GM19099 (cell line): ENCODE results near the gene SPECC1L.
A peak's percentile ranks its signal among the peaks of the same experiment; 100 is the strongest.
"Not testable (repeated sequence)": the region's sequence is repeated elsewhere in the genome, so short reads cannot be mapped to it uniquely, and the experiment has no call there.

Experiments
- POLR2A ChIP-seq: IDR thresholded peaks from 3 replicates; pipeline ENCODE4 v1.6.1; 2011; ENCODE audit warnings: low read depth; ENCODE audit not compliant: insufficient read length; ENCODE audit errors: extremely low read depth

The SPECC1L gene

DNA sequence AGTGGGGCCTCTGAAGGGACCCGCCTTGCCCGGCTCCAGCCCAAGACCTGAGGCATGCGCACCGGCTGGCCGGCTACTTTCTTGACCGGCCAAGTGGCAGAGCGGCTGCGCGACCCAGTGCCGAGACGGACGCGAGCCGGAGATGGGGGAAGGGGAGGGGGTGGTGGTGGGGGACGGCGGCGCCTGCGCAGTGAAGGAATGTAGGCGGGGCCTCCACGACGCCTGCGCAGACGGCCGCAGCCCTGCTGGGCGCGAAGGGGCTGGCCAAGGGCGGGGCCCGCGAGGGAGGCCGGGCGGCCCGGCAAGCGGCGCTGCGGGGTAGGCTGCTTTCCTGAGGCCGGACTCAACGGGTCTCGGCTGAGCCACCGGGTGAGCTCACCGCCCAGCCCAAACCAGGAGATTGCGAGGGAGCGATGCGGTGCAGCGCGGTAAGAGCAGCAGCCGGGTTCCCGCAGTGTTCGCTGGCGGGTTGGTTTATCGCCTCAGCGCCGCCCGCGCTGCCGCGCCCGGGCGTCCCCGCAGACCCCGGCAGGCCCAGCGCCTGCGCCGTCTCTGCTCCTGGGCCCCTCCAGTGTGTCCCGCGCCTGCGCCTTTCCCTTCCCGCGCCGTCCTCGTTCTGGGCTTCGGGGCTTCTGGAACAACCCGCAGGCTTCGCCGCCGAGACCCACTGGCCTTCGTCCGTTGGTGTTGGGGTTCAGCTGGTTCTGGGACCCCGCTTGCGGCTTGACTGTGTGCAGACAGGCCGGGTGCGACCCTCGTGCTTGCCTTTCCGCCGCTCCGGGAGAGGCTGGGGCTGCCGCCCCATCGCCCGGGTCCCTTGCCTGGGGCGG, at the start of gene SPECC1L:
SPECC1L (plus strand) TSS at position 276 of the 830 bp plus-strand sequence. CDS start 31,401 bp downstream, outside the sequence.
- TF ChIP-seq POLR2A: peak; percentile 98

DNA sequence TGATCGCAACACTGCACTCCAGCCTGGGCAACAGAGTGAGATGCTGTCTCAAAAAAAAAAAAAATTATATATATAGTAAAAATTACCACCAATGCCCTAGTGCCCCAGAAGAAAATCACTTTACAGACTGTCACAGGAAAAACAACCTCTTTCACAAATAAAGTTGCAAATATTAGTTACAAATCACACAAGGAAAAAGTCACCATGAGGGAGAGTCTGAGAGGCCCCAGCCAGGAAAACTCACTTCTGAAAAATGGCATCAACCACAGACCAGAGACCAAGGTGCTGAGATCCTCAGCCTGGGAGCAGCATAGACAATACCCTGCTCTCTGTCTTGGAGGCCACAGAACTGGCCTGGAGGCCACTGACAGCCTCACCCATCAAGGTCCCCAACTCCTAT, 46.2 kb upstream of the SPECC1L start:
- TF ChIP-seq POLR2A: no peak

- TF ChIP-seq POLR2A: no peak
These were observed 45.5 kb upstream of the SPECC1L start for GRCh38 chr22:24225044-24225601.

DNA sequence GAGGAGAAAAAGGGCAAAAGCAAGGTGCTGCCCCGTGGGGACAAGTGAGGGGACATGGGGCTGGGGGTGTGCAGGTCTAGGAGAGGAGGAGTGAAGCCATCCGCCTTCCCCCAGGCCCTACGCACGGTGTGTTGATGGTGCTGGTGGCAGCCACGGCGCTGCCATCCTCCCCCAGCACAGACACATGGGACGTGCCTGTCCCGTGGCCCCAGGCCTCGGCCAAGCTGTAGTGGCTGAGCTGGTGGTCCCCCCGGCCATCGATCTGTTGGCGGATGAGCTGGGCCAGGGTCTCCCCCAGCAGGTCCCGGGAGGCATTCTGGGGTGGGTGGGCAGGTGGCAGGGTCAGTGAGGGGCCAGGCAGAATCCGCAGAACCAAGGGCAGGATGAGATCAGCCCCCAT, 44.7 kb upstream of the SPECC1L start:
- TF ChIP-seq POLR2A: no peak

DNA sequence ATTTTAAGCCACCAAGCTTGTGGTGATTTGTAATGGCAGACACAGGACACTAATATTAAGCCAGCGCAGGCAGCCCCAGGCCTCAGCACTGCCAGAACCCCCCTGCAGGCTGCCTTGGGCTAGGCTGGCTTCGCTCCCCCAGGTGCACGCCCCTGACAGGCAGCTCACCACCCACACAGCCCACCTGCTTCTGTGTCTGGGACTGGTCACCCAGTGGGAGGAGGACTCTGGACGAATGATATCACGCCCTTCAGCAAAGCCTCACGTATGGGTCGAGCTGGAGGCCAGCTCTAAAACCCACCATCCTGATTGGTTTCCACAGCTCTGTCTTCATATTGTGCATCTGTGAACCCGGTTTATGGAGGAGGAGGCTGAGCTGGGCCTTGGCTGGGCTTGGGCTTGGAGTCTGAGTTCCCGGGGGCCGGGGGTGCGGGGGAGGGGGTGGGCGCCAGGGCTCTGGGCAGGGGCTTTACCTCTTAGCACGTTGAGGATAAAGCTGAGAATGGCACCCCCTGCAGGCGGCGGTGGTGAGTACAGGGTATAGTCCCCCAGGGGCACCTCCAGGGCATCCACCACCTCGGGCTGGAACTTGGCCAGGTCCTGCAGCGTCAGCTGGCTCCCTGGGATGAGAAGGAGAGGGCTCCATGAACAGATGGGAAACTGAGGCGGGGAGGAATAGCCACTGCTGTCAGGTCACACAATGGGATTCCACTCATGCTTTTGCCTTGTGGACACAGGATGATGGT, 39.5 kb upstream of the SPECC1L start:
- no peak for TF ChIP-seq POLR2A

DNA sequence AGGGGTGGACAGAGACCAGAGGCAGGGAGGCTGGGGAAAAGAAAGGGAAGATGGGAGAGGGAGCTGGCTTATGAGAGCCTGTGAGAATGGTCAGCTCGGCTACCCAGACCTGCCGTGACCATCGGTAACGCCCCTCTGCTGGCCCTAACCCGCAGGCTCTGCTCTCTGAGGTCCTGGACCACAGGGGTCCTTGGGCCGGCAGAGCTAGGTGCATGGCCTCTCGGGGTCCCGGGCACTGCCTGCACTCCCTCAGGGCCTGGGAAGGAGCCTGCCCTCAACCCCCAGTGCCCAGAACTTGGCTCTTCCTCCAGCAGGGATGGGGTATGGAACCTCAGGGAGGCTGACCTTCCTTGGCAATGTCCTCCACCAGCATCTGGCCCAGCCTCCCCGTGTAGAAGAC, 38.9 kb upstream of the SPECC1L start:
- TF ChIP-seq POLR2A: no peak

DNA sequence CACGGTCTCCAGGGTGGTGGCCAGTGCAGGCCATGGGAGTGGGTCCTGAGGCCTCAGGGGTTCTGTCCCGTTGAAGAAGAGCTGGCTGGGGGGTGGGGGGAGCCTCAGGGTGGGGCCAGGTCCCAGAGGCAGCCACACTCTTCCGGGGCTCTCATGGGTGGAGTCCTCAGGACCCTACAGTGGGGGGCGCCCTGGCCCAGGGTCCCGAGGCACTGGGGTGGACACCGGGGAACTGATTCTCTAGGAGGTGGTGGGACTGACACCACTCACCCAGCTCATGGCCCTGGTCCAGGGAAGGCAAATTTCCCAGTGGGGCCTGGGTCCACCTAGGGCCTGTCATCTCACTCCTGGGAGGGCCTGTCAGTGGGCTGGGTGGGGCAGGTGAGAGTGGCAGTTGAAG, 38.5 kb upstream of the SPECC1L start:
- no peak for TF ChIP-seq POLR2A

DNA sequence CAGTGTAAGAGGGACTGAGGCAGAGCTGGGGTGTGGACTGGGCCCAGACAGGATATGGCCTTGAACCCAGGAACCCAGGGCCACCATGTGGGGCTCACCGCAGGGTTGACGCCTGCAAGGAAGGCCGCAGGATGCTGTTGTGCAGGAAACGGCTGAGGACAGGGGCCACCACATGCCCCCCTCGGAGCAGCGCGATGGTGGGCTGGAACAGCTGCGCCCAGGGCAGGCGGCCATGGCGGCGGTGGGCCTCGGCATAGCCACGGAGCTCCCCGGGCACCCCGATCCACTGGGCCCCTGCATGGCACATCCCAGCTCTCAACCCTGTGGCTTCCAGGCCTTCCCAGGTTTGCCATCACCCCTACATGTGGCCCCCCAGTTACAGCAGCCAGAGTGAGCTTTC, 37.9 kb upstream of the SPECC1L start:
- TF ChIP-seq POLR2A: no peak

- TF ChIP-seq POLR2A: no peak
These were observed 37.4 kb upstream of the SPECC1L start for GRCh38 chr22:24233235-24233634.

DNA sequence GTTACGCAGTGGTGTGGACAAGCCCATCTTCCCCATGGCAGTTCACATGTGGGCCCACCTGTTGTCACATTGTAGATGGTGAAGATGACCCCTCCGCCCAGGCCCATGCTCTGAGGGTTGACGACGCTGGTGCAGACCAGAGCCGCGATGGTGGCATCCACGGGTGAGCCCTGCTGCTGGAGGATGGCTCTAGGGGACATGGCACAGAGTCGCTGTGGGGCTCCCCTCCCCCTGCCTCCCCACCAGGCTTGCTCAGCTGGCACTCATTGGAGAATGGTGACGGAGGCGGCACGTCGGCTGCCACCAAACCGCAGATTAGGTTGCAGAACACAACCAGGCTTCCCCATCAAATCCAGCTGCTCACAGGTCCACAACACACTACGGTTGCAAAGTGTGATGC, 36.8 kb upstream of the SPECC1L start:
- no peak for TF ChIP-seq POLR2A

- TF ChIP-seq POLR2A: no peak
These were observed 35.3 kb upstream of the SPECC1L start for GRCh38 chr22:24235315-24235714.

- TF ChIP-seq POLR2A: no peak
These were observed 34.0 kb upstream of the SPECC1L start for GRCh38 chr22:24236656-24237055.

GRCh38 chr22:24240381-24240780, 30.2 kb upstream of the SPECC1L start:
- no peak for TF ChIP-seq POLR2A

DNA sequence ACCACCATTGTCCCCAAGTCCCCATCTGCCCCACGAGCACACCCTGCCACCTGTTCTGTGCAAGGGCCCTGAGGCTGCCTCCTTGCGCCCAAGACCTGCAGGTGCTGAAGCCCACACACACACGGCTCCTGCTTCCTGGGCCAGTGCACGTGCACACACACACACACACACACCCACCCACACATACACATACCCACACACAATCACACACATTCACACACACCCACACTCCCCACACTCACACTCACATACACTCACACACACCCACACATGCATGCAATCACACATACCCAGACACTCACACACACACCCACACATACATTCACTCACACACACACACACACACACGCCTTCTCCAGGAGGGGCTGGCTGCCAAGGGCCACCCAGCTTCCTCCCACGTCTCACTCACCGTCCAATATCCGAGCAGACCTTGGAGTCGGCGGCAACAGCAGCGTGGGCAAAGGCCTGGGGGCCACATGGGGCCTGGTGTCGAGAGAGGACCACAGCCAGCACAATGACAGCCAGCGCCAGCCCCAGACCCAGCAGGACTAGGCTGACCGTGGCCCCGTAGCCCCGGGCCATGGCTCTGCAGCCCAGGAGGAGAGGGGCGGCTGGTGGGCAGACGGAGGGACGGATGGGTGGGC, 26.4 kb upstream of the SPECC1L start:
- TF ChIP-seq POLR2A: no peak

DNA sequence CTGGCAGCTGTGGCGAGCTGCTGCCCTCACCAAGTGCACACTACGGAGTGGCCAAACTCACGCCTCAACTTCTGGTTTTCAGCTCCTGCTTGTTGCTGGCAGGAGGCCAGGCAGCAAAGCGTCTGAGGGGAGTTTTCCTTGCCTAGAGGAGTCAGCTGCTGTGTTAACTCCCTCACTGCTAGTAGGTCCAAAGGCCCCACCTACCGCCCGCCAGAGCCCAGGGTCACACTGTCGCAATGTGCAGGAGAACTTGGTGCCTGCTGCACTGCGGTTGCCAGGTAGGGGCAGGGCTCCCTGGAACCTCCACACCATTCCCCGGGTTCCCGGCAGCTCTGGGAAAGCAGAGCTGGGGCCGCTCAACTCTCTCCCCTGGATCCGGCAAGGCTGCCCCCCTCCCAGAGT, 25.6 kb upstream of the SPECC1L start, which contains the start of gene GGT5:
GGT5 (minus strand) TSS at position 53 of the 402 bp plus-strand sequence. CDS start 357 bp downstream, outside the sequence.
- not testable (repeated sequence) for TF ChIP-seq POLR2A
